ENCODE results near the gene ADPRS.
A peak's percentile ranks its signal among the peaks of the same experiment; 100 is the strongest.

- no peak for TF ChIP-seq POLR2AphosphoS5 (IDR thresholded peaks at IDR 0.05; ENCODE audit: low read depth)
- peak; percentile 91 to 98 for TF ChIP-seq CTCF (conservative IDR thresholded peaks at IDR 0.05; ENCODE audit: low read depth in 2 of 2)
- no peak for TF ChIP-seq CREB1 (CRISPR knock-in tag; IDR thresholded peaks at IDR 0.05; ENCODE audit: low read depth)
- no peak for TF ChIP-seq REST (IDR thresholded peaks at IDR 0.05; ENCODE audit: unreplicated experiment)
- TF ChIP-seq EZH2phosphoT487 (IDR thresholded peaks at IDR 0.05; ENCODE audit: unreplicated experiment): no peak
- TF ChIP-seq ZNF114 (CRISPR knock-in tag; IDR thresholded peaks at IDR 0.05): no peak
- TF ChIP-seq JUNB (IDR thresholded peaks at IDR 0.05; ENCODE audit: unreplicated experiment): no peak
- no peak for TF ChIP-seq EZH2 (IDR thresholded peaks at IDR 0.05; ENCODE audit: low read depth, unreplicated experiment)
- no peak for TF ChIP-seq ZNF462 (CRISPR knock-in tag; IDR thresholded peaks at IDR 0.05)
- TF ChIP-seq NANOG (IDR thresholded peaks at IDR 0.05; ENCODE audit: borderline replicate concordance): no peak
- no peak for TF ChIP-seq STAT1 (IDR thresholded peaks at IDR 0.05; ENCODE audit: unreplicated experiment)
- no peak for TF ChIP-seq ETS1 (IDR thresholded peaks at IDR 0.05)
These were observed 11.1 kb downstream of the ADPRS start for GRCh38 chr1:36099681-36100341.

All from GM23338 (cell line).